GM10266 (cell line): ENCODE data around the gene OMP.

Experiments
- DNase-seq: peaks from one replicate; pipeline ENCODE4 v3.0.0; 2012; ENCODE audit errors: extremely low spot score
- TF ChIP-seq, protein P1 (sequence below): IDR thresholded peaks from 2 replicates; pipeline ENCODE4 v1.5.1; 2012; ENCODE audit warnings: mild to moderate bottlenecking, low read depth; ENCODE audit not compliant: control insufficient read depth, insufficient read depth; ENCODE audit errors: missing control alignments

OMP gene

DNA sequence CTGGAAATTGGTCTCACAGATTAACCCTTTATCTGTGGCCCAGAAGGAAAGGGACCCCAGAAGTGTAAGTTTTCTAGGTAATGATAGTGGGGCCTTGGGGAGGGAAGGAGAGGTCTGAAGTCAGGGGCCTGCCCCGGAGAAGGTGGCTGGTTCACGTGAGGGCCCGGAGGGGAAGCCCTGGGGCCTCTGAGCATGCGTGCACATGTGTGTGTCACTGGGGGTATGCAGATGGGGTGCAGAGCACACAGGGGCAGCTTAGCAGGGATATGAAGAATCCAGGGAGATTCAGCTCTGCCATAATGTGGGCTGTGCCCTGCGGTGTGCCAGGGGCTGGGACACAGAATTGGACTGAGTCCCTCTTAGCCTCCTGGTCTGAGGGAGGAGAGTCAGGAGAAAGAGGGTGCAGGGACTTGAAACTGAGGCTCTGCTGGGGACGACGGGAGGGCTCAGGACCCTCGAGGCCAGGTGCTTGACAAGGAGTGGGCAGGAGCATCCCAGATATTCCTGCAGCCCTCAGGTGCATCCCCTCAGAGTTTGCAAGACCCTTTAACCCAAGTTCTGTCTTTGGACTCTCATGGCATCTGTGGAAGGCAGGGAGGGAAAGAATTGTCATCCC, 40.9 kb downstream of the OMP start:
- no peak for DNase-seq
- TF ChIP-seq, protein P1, sequence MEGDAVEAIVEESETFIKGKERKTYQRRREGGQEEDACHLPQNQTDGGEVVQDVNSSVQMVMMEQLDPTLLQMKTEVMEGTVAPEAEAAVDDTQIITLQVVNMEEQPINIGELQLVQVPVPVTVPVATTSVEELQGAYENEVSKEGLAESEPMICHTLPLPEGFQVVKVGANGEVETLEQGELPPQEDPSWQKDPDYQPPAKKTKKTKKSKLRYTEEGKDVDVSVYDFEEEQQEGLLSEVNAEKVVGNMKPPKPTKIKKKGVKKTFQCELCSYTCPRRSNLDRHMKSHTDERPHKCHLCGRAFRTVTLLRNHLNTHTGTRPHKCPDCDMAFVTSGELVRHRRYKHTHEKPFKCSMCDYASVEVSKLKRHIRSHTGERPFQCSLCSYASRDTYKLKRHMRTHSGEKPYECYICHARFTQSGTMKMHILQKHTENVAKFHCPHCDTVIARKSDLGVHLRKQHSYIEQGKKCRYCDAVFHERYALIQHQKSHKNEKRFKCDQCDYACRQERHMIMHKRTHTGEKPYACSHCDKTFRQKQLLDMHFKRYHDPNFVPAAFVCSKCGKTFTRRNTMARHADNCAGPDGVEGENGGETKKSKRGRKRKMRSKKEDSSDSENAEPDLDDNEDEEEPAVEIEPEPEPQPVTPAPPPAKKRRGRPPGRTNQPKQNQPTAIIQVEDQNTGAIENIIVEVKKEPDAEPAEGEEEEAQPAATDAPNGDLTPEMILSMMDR: no peak

DNA sequence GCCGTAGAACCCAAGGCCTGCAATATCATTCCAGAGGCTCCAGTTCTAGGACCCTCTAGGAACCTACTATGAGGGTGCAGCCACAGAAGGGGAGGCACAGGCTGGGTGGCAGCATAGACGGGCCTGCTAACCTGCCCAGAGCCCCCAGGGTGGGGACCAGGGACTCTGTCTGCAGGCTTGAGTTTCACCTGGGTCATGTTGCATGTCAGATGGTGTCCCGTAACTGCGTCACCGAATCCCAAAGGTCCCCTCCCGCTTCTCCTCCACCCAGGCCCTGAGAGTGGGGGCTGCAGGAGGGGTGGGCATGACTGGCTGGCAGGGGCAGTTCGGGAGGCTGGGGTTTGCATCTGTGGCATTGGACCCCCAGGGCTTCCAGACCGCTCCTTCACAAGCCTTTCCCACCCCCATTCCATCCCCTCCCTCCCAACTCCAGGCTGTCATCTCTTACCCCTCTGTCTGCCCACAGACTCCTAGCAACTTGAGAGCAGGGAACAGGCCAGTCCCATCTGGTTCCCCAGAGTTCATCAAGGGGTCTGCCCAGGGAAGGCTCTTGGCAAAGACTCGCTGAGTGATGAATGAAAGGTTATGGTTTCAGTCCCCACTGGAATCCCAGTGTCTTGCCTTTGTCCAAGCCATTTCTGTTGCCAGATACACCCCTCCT, 41.7 kb downstream of the OMP start:
- TF ChIP-seq, protein P1: no peak
- no peak for DNase-seq

DNA sequence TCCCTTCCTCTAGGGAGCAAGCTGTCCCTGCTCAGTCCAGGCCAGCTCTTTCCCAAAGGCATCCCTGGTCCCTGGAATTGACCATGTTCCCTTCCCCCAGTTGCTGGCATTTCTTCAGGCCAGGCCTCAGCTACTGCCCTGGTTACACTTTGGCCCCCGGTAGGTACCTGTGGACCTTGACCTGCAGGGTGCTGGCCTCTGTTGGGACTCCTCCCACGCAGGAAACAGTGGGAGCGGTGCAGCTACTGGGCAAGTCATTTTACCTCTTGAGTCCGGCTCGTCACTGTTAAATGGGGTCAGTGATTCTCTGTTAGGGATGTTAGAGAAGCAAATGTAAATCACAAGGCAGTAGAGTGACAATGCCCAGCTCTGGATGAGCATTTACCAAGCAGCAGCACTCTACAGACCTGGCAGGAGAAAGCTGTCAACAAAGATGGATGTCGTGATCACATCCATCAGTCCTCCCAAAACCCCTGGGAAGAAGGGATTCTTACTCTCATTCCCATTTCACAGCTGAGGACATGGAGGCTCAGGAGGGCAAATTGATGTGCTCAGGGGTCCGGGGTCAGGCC, 42.3 kb downstream of the OMP start:
- TF ChIP-seq, protein P1: no peak
- no peak for DNase-seq

DNA sequence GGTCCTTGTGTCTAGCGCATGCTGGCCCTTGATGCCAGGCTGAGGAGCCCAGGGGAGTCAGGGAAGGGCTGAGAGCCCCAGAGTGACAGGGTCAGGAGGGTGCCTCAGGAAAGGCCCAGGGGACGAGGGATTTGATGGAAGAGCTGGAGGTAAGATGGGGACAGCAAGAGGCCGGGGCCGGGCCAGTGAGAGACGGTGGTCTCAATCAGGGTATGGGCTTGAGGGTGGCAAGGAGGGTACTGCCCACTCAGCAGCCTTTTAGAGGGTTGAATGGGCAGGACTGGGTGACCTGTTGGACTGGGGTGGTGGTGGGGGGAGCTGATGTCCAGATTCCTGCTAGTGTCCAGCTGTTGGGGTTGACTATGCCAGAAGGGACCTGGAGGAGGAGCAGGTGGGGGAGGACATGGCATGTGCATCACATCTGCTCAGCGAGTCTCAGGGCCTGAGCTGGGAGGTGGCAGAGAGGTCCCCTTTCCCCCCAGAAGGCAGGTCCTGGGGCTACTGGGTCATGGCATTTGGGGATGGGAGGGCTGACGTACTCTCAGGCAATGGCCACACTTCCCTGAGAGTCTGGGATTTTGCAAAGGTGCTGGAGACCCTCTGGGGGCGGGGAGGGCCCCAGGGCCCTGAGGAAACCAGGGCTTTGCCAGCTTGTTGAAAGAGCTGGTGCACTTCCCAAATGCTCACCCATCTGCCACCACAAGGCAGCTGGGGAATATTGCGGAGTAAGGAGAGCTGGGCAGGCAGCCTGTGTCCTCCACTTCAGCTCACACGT, 43.8 kb downstream of the OMP start:
- TF ChIP-seq, protein P1: no peak
- no peak for DNase-seq

DNA sequence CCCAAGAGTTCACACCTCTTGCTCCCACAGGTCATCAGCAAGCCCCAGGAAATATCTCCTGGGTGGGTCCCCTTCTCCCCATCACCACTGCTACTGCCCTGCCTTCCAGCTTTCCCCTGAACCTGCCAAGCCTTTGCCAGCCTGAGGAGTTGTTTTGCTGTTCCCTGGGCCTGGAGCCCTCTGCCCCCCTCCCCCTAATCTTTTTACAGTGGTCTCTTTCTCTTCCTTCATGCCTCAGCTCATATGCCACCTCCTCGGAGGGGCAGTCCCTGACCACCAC, 44.3 kb downstream of the OMP start:
- TF ChIP-seq, protein P1: no peak
- no peak for DNase-seq

DNA sequence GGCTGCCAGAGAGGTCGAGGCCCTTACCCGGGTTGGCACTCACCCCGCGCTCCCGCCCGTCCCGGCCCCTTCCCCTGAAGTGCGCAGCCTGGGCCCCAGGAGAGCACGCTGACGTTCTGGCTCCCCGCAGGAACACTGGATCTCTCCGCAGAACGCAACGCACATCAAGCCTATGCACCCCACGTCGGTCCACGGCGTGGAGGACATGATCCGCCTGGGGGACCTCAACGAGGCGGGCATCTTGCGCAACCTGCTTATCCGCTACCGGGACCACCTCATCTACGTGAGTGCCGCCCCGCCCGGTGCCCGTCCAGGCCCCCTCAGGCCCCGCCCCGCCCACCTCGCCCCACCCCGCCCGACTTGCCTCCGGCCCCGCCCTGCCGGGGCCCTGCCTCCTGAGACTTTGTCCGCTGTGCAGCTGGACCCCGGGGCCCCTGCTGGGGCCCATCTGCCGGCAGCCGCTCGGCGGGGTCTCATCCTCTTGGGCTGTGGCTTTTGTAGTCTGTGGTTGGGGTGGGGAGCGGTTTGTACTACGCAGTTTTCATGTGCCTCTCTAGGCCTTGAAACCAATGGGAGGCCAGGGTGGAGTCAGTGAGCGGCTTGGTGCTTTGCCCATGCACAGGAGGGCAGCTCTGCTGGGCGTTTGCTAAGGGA, 45.2 kb downstream of the OMP start:
- TF ChIP-seq, protein P1: no peak
- DNase-seq: no peak
